Measurements from ENCODE around the gene SLC40A1.

Gene SLC40A1

DNA sequence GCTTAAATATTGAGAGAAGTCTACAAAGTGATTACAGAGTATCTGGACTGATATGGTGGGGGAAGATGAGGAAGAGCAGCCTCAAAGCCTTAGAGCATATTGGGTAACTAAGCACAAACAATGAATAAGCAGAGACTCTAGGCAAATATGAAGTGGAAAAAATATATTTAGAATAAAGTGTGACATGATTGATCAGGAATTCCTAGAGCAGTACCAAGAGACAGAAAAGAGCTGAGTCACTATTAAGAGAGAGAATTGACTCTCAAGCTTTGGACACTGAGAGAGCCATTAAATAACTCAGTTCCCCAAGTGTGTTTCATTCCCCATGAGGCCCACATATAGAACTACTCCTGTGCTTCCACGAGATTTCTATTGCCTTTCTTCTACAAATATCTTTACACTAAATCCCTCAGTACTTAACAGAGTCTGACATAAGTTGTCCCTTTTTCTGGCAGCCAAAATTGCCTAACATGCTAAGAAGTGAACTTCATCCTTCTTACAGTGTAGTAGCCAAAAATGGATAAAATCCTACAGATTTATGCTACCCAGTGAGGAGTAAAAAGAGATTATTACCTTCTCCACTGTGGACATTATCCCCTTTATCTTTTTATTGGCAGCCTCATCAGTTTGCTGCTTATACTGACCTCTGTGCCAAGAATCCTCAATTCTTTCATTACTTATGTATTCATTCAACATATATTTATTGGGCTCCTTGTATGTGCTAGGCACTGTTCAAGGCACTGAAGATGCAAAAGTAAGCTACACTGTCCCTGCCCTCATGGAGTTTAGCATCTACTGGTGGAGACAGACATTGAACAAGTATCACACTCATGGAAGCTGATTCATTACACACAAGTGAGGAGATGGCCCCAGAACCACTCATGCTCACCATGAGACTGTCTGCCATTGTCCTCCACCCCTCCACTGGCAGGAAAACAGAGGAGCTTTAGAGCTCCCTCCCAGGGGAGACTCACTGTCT lies 45.4 kb downstream of the SLC40A1 start:
- no peak for DNase-seq

DNA sequence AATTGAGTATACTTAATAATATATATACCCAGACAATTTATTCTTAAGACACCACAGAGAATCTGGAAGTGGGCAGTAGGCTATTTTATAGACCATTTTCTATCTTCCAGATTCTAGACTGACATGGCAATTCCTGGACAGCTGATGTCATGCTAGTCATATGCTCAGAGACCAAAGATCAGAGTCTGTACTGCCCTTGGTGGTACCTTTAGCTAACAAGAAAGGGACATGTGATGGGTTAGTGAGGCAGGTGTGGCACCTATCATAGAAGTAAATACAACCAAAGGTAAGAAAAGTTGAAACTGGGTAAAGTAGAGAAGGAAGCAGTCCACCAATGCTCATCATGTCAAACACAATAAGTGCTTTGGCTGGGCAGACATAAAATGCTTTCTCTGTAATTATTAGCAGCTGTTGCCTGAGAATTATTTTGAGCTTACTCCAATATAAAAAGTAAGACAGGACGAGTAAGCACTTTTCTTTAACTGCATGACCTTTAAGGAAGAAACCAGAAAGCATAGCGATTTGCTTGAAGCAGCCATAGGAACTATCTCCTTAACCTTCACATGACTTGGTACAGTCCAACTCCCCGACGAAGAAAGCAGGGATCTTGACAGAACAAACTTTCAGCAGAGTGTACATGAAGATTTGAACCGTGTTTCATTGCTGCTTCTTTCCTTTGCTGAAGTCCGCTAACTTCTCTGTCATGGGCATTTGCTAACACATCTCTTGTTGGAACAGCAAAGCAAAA lies 47.1 kb downstream of the SLC40A1 start:
- DNase-seq: no peak

DNA sequence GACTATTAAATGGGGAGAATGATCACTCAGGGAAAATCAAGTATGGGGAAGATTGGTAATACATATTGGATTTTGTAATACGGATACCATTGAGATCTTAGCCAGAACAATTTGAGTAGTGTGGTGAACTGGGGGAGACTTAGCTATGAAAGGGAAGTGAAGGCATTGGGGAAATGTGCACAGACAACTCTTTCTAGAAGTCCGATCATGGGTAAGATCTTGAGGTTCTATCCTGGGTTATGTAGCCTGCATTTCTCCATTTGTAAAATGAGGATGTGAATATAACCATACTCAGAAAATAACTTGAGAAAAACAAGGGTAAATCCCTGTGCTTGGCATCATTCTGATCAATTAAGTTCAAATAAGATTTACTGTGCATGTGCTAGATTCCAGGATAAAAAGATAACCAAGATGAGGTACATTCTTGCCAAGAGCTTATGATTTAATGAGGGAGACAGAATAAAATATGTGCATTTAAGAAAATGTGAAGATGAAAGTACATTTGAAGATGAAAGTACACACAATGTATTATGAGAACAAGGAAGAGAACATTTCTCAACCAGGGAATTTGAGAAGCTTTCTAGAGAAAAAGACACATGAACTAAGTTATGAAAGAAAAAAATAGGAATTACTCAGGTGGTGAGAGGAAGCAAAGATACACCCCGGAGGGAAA lies 49.5 kb downstream of the SLC40A1 start:
- no peak for DNase-seq

DNA sequence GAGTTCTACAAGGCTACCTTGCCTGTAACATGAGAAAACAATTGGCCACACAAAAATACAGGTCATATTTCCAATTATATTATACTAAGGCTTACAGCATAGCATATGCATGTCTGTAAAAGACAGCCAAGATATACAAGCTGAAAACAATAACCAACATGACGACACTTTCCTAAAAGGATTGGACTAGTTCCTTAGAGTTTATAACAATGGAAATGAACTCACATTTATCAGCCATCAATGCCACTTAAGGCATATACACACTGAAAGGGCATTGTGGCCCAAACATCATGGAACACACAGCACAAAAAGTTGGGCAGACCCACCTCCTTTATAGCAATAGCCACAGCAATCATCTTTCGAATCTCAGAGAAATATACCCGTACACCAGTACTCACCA lies 52.0 kb downstream of the SLC40A1 start:
- DNase-seq: no peak

DNA sequence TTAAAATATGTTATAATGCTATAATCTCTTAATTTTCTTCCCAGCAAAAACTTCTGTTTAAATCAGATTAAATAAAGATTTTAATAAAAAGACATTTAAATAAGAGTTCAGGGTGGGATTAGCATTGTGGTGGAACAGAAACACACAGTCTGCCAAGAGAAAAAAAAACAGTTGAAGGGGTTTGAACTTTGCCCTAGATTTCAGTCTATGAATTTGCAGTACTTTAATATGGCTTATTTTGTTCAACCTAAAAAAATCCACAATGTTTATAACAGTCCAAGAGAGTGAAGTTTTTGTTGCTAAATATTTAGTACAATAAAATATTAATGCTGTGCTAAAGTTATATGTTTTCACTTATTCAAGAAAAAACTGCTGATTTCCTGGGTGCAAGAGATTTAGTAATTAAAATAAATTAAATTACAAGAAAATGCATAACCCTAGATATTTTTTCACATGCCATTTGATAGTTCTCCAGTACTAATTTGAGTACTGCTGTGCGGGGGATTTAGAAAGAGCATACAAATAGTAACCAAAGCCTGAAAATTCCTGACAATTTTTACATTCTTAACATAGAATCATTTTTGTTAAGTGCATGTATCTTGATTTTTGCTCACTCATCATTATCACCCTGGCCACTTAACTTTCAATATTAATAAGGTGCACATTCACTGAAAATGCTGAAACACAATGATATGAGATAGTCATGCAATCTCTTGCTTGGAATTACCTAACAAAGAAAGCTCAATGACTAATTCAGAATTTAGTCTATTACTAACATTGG lies 52.6 kb downstream of the SLC40A1 start:
- no peak for DNase-seq

DNA sequence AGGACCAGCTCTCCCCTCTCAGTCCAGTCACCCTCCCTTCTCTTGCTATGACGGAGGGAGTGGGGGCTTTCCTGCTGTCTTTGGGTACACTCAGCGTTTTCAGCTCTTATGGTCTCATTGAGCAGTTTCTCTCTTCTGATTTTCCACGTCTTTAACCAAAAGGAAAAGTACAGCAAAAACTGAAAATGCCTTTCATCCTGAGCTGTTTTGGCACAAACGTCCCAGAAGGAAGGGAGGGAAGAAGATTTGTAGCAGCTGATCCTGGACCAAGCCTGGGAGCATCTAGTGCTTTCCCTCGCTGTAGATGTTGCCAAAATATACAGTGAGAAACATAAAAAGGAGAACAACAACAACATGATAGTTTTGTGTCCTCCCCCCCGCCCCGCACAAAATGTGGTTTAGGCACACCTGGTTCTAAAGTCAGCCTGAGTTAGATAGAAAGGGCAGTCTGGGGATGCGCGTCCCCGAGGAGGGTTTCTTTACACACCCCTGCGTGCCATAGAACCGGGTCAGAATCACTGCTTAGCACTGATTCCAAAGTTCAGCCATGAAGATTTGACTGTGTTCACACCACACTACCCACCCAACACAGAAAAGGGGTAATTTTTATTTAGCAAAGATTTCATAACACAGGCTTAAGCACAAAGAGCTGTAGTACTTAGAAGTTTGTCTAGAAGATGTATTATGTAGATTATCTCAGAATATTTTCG lies 53.4 kb downstream of the SLC40A1 start:
- no peak for DNase-seq

DNA sequence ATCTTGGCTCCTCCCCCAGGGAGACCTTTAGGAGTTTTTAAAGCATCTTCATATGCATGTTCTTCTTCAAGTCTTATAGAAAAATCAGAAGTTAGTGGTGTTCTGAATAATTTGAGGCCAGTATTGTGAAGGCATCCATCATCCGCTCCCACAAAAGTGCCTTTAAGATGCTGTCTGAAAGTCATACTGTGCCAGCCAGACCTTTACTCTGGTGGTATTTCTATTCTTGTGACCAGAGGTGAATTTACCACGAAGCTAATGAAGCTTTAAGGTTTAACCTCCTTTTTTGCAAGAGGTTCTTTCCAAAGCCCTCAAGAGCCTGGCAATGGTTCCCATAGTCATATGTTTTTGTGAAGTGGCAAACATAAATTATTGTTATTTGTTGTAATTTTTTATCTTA lies 54.3 kb downstream of the SLC40A1 start:
- DNase-seq: no peak

DNA sequence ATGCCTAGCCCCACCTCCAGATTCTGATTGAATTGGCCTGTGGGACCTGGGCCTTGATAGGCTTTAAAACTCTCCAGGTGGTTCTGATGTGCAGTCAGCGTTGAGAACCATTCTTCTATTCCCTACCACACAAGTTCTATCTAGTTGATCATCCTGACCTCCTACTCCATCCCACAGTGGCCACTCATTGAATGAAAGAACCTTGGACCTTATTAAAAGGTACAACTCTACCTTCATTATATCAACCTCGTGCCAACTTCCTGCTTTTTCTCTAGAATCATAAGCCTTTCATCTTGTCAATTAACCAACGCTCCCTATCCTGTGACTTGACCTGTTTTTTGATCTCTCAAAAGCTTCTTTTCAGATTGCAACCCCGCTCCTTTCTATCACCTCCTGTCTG lies 55.8 kb downstream of the SLC40A1 start:
- no peak for DNase-seq

DNA sequence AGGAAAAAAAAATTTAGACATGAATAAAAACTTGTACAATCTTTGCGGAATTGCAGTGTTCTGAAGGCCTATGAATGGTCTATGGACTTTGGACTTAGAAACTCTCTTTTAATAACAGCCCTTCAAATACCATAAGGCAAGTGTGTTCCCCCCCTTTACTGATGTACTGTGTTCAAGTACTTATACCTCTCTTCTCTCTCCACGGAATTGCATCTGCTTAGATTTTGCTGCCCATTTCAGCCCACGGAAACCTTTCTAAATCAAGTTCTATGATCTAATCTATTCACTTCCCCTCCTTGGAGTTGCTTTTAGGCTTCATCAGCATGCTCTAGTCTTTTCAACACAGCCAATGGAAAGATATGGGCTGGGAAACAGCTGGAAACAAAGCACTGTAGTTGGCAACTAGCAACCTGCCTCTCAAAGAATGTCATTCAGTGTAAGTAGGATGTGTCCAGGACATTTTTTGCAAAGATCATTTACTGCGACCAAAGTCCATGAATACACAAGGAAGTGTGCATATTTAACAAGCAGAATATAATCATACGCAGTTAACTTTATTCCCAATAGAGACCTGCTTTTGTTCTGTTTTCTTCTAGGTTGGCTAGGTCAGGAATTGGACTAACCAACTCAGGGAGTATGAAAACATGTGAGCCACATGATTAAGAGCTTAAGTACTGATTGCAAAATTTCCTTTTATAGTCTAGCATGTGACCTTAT lies 58.0 kb downstream of the SLC40A1 start:
- no peak for DNase-seq

DNA sequence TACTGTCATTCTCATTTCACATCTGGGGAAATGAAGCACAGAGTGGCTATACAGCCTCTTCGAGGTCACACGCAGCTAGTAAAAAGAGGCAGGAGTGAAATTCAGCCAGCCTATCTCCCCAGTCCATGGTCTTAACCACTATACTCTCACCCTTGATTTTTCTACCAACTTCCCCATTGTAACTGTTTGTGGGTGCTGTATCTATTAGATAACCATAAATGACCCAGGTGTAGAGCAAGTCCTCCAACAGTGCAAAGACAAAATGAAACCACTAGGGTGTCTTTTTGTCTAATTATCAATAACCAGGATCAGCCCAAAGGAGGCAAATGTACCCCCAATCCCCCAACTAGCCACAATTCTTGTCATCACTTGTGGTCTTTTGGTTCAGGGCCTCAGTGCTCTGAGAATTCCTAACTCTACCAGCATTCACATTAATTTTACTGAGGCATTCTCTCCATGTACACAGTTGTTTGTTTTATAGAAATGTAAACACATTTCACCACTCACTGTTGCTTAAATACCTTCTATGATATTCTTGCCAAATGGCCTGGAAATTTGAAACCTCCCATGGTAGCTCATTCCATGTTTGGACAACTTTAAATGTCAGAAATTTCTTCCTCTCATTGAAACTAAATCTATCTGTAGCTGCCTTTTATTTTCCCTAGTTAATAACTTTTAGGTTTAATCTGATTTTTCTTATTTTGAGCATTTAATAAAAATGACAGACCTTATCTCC lies 58.7 kb downstream of the SLC40A1 start:
- DNase-seq: no peak

DNA sequence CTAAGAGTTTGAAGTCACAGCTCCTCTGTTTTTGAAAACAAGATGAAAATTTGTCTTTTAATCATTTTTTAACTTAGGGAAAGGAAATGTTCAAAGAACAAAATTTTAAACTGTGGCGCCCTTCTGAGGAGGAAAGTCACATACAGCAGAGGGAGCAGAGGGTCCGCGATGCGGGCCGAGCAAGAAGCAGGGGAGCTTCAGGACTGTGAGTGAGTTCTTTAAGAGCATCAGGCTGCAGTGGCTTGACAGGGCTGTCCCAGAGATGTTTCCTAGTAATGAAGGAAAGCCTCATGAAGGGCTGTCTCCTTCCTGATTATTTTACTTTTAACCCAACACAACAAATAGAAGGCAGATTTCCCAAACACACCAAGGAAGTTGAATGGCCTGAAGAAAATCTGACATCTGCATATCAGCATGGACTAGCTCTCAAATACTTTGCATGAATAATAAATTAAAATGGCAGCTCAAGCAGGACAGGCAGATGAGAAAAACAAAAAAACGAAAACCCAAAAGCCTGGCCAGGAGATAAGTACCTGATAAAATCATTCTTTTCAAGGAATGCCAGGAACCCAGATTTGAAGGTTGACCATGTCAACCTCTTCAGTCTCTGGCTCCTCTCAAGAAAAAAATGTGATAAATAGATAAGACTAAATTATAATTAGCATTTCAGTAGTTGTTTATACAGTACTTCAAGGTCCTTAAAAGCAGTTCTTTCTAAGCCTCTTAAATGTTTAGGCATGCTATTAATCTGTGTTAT lies 60.8 kb downstream of the SLC40A1 start:
- DNase-seq: no peak

DNA sequence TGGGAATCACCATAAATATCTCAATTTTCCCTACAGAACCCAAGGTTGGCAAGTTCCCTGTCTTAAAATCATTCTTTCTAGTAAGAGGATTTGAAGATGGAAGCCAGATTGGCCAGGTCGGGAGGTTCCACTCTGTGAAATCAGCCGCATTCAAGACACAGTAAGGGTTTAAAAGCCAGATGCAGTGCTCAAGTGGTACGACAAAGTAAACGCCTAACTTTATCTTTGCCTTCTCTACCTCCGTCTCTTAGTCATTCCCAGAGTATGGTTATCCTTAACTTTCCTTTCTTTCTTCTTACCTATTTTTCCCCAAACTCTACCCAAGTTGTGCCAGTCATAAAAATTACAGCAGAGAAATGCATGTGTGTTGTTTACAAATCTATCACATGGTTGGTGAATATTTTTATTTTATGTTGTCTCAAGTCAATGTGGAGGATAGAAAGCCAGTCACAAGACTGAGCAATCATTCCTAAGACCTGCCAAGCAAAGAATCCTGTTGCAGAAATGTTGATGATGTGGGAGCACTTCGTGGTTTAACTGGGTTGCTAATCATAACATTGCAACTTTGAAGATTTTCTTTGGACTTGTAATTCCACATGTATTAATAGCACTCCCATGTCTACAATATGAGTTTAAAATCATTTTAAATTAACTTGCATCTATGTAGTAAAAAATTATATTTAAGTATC lies 62.6 kb downstream of the SLC40A1 start:
- no peak for DNase-seq

DNA sequence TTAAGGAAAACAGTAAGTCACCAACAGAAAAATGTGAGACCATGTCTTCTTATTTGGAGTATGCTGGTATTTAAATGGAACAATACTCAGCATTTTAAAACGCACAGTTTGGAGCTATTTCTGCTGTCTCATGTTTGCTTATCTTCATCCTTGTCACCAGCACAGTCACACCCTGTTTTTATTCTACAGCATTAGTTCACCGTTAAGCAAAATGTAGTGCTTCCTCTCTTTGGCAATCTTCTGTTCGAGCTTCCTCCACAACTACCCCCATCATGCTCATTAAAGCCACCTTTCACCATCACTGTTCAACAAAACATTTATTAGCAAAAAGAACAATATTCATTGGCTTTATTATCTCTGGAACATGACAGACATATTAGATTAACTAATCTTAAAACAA lies 64.0 kb downstream of the SLC40A1 start:
- DNase-seq: no peak

DNA sequence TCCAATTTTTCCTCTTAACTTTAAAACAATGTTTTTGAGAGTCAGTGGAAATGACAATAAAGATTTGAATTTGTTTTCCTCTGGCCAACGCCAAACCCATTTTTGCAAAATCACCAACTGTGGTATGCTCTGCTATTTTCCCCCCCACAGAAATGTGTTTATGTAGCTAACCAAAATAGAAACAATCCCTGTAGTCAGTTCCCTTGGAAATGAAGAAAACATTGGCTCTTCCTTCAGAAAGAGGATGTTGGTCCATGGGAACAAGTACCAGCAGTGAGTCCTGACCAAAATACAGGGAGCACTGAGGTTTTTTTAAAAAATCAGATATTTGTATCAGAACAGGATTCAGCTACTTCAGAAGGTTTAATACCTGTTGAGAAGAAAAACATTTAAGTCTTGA lies 65.3 kb downstream of the SLC40A1 start:
- no peak for DNase-seq

DNA sequence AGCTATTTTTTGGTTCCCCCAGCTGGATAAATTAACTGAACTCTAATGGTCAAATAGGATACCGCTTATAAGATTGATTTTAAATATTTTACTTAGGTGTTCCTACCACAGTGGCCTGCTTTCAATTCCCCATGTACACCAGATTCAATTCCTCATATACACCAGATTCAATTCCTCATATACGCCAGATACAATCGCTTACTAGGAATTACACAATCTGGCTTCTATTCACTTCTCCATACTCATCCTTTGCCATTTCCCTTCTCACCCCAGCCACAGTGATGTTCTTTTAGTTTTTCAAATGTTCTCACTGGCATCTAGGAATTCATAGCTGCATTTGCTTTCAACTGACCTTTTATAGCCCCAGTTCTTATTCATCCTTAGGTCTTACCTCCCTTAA lies 66.5 kb downstream of the SLC40A1 start:
- DNase-seq: no peak

DNA sequence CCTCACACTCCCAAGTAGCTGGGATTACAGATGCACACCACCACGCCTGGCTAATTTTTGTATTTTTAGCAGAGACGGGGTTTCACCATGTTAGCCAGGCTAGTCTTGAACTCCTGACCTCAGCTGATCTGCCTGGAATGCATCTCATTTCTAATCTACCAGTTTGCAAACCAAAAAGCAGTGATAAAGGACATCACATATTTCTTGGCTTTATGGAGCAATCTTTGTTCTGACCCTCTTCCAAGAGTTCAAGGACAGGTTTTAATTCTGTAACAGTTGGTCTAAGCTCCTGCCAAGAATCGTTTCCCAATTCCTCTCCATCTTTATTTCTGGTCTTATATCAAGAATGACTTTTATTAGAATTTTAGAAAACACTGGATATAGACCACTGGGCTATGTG lies 67.7 kb downstream of the SLC40A1 start:
- no peak for DNase-seq

DNA sequence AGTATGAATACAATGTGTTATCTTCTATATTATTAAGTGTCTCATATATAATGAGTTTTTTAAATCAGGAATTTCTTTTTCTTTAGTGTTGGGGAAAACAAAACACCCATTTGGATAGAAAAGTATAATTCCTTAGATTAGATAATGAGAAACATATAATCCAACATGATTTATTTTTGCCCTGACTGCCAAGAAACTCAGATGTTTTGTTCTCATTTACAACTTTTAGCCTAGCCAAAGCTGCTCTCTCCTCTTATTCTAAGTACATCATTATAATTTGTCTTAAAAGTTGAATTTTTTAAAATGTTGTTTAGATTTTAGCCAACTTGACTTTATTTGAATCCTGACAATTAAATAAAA lies 68.6 kb downstream of the SLC40A1 start:
- DNase-seq: no peak

DNA sequence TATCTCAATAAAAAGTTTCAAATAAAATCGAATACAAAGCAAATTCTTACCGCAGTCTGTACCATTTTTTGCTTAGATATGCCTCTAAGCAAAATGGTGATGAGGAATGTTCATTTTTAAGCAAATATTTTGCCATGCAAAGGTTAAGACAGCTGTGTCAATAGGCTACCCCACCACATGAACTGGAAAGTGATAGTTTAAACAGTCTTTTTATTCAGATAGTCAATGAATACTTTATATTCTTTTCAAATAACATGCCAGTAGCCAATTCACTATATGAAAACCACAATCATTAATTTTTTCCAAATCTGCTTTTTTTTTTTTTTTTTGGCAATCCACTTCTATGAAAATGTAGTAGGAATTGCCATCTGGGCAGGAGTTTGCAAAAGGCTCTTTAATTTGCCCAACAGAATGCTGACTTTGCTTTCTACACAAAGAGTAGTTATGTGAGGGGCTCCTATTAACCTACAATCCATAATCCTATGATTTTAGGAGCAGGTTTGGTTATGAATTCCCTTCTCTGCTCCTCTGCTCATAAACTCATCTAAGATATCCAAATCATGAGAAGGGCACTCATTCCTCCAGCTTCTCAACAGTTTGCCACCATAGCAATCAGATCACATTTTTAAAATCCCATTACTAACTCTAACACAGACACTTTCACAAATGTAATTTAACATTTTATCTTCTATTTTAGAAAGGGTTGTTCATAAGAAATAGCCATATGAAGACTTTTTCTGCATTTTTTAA lies 69.2 kb downstream of the SLC40A1 start:
- DNase-seq: no peak
